Retinal pigment epithelial cell (primary cell): ENCODE data around the gene SDK1.

Source experiments
- DNase-seq: peaks from one replicate; pipeline ENCODE4 v3.0.0-alpha.2; 2010; ENCODE audit warnings: low read depth
- H3K4me3 ChIP-seq: 2 replicates; pipeline ENCODE4 v1.5.1; 2011; ENCODE audit warnings: mild to moderate bottlenecking, low read length, control low read depth, moderate library complexity
- CTCF ChIP-seq: conservative IDR thresholded peaks from 2 replicates; pipeline ENCODE4 v1.5.1; 2011; ENCODE audit warnings: low read depth, low read length, control low read depth, inconsistent platforms

Gene SDK1

GRCh38 chr7:4174884-4175283 is 873.8 kb downstream of the SDK1 start:
- no peak for TF ChIP-seq CTCF
- DNase-seq, result no peak

GRCh38 chr7:4175346-4175973 is 874.4 kb downstream of the SDK1 start:
- H3K4me3 ChIP-seq, result no peak overlapping the region
- no peak for DNase-seq
- no peak for TF ChIP-seq CTCF

More at GRCh38 chr7:4174884-4175283, 873.8 kb downstream of the SDK1 start:
- H3K4me3 ChIP-seq, result no peak overlapping the region

GRCh38 chr7:4177001-4177400 is 875.9 kb downstream of the SDK1 start:
- TF ChIP-seq CTCF, result no peak
- DNase-seq, result no peak
- no peak overlapping the region for H3K4me3 ChIP-seq

DNA sequence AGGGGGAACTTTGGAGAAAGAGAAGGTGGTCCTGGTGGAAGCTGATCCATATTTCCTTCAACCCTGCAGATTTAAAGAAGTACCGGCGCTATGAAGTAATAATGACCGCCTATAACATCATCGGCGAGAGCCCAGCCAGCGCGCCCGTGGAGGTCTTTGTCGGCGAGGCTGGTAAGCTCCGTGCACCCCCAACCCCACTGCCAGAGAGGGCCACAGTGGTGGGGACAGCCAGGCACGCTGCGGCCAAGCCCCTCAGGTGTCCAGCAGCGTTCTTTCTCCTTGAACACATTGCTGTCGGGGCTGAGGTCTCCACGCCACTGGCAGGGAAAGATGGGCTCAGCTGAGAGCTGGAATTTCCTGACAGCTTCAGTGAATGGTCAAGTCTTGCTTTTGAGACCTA is 877.4 kb downstream of the SDK1 start:
- TF ChIP-seq CTCF, result no peak
- H3K4me3 ChIP-seq, result no peak overlapping the region
- DNase-seq, result no peak

GRCh38 chr7:4178916-4179687 is 878.0 kb downstream of the SDK1 start:
- H3K4me3 ChIP-seq, result no peak overlapping the region
- no peak for TF ChIP-seq CTCF

DNA sequence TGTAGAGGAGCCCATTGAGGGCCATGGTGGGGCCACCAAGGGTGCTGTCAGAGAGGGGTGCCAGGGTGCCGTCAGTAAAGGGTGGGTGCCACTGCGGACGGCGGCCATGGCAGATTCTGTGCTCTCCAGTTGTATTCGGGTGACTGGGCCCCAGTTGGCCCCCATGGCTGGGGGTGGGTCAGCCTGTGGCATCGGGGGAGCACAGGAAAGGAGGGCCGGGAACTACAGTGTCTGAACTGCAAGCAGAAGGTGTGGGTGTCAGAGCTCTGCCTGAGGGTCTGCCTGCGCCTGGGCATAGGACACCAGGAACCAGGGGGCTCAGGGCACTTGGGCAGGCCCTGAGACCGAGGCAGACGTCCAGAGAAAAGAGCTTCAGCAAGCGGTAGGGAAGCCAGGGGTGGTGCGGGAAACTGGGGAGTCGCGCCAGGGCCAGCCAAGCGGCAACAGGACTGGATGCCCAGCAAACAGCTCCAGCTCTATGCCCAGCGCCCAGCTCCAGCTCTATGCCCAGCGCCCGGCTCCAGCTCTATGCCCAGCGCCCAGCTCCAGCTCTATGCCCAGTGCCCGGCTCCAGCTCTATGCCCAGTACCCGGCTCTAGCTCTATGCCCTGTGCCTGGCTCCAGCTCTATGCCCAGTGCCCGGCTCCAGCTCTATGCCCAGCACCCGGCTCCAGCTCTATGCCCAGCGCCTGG is 878.8 kb downstream of the SDK1 start:
- H3K4me3 ChIP-seq, result no peak overlapping the region
- no peak for DNase-seq
- no peak for TF ChIP-seq CTCF

More at GRCh38 chr7:4178916-4179687, 878.0 kb downstream of the SDK1 start:
- DNase-seq, result no peak
